ENCODE measurements around the gene CDH18.

Gene CDH18

DNA sequence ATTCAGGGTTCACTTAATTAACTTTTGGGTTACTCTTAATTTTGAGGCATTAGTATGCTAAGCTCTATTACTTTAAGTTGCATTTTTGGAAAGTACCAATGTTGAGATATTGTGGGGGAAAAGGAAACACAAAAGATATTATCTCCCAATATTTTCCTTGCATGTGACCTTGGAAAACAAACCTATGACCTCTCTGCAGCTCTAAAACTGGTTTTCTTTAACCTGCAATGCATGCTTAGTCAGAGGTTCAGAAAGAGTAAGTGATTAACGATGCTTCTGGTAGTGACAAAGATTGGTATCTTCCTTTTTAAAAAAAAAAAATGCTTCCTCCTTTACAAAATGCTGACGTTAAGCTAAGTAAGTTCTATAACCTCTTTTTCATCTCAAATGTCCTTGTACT lies 44.9 kb upstream of the CDH18 start:
- no peaks in the 10 kb centered on the region for H3K9me2 ChIP-seq (replicated peaks; ENCODE audit: low read depth, low read length)
- H3K9me3 ChIP-seq (ENCODE audit: insufficient read depth, low read depth, low read length): no peaks in the 10 kb centered on the region
- H3F3A ChIP-seq (ENCODE audit: low read depth): no peaks in the 10 kb centered on the region
- TF ChIP-seq CTCF (conservative IDR thresholded peaks at IDR 0.05; ENCODE audit: low read length): no peak
- no peak for TF ChIP-seq EZH2phosphoT487 (IDR thresholded peaks at IDR 0.05; ENCODE audit: borderline replicate concordance)
- H3K4me3 ChIP-seq (ENCODE audit: low read length, poor library complexity, severe bottlenecking): no peak overlapping the region
- H2AFZ ChIP-seq (ENCODE audit: low read length): no peak overlapping the region
- H3K9ac ChIP-seq (ENCODE audit: low read depth, low read length, poor library complexity, severe bottlenecking): no peak overlapping the region
- H3K79me2 ChIP-seq (ENCODE audit: insufficient read depth, low read length): no peaks in the 10 kb centered on the region
- no peaks in the 10 kb centered on the region for H3K27me3 ChIP-seq (ENCODE audit: insufficient read depth, low read length, poor library complexity, severe bottlenecking)
- no peaks in the 10 kb centered on the region for H3K4me1 ChIP-seq (ENCODE audit: insufficient read depth, low read length, poor library complexity, severe bottlenecking)
- no peaks in the 10 kb centered on the region for H4K20me1 ChIP-seq (ENCODE audit: insufficient read depth, low read length, poor library complexity, severe bottlenecking)
- H3K4me2 ChIP-seq (ENCODE audit: low read depth, low read length, poor library complexity, severe bottlenecking): no peak overlapping the region
- no peaks in the 10 kb centered on the region for H3K36me3 ChIP-seq (ENCODE audit: insufficient read depth, low read length)

DNA sequence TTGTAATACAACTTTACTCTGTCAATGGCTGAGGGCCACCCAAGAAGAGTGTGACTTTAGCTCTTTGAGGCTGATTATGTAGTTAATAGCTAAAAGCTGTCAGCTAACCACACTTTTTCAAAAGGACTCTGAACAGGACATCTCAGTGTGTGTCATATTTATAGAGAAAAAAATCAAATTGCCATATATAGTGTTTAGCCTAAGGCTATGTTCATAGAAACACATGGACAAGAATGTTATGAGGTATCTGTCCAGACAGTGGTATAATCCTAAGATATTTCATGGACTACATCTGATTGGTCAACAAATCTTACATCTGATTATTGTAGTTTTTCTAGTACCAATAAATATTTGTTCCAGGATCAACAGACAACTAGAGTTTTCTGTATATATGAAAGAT lies 42.1 kb upstream of the CDH18 start:
- Histone ChIP-seq H3K79me2 (ENCODE audit: insufficient read depth, low read length) (no peaks in the 10 kb centered on the region), H3K4me1 (ENCODE audit: insufficient read depth, low read length, poor library complexity, severe bottlenecking) (no peaks in the 10 kb centered on the region), H3K9me2 (replicated peaks; ENCODE audit: low read depth, low read length) (no peaks in the 10 kb centered on the region), H3K4me2 (ENCODE audit: low read depth, low read length, poor library complexity, severe bottlenecking) (no peak overlapping the region), H3K4me3 (ENCODE audit: low read length, poor library complexity, severe bottlenecking) (no peak overlapping the region), H3K36me3 (ENCODE audit: insufficient read depth, low read length) (no peaks in the 10 kb centered on the region), H3F3A (ENCODE audit: low read depth) (no peaks in the 10 kb centered on the region), H3K9me3 (ENCODE audit: insufficient read depth, low read depth, low read length) (no peaks in the 10 kb centered on the region), H3K9ac (ENCODE audit: low read depth, low read length, poor library complexity, severe bottlenecking) (no peak overlapping the region), H3K27me3 (ENCODE audit: insufficient read depth, low read length, poor library complexity, severe bottlenecking) (no peaks in the 10 kb centered on the region), H2AFZ (ENCODE audit: low read length) (no peak overlapping the region), H4K20me1 (ENCODE audit: insufficient read depth, low read length, poor library complexity, severe bottlenecking) (no peaks in the 10 kb centered on the region)
- no peak for TF ChIP-seq EZH2phosphoT487 (IDR thresholded peaks at IDR 0.05; ENCODE audit: borderline replicate concordance)
- no peak for TF ChIP-seq CTCF (conservative IDR thresholded peaks at IDR 0.05; ENCODE audit: low read length)

DNA sequence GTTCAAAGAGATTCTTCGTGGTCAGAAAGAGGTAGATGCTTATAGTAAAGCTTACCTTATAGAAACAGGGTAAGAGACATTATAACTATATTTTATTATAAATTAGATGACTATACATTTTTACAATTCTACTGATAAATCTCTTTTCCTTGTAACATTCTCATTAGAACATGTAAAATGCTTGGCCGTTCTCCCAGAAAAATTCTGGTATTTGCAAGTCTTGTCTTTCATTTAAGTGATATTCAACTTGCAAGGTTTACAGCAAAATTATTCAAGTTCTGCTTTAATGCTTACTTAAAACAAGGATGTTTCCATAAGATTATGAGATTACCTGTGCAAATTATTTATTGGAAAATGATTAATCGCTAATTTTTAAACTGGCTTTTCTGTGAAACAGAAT lies 41.3 kb upstream of the CDH18 start:
- Histone ChIP-seq H3F3A (ENCODE audit: low read depth) (no peaks in the 10 kb centered on the region), H4K20me1 (ENCODE audit: insufficient read depth, low read length, poor library complexity, severe bottlenecking) (no peaks in the 10 kb centered on the region), H3K4me2 (ENCODE audit: low read depth, low read length, poor library complexity, severe bottlenecking) (no peak overlapping the region), H3K9ac (ENCODE audit: low read depth, low read length, poor library complexity, severe bottlenecking) (no peak overlapping the region), H2AFZ (ENCODE audit: low read length) (no peak overlapping the region), H3K4me1 (ENCODE audit: insufficient read depth, low read length, poor library complexity, severe bottlenecking) (no peaks in the 10 kb centered on the region), H3K9me2 (replicated peaks; ENCODE audit: low read depth, low read length) (no peaks in the 10 kb centered on the region), H3K36me3 (ENCODE audit: insufficient read depth, low read length) (no peaks in the 10 kb centered on the region), H3K79me2 (ENCODE audit: insufficient read depth, low read length) (no peaks in the 10 kb centered on the region), H3K27me3 (ENCODE audit: insufficient read depth, low read length, poor library complexity, severe bottlenecking) (no peaks in the 10 kb centered on the region), H3K9me3 (ENCODE audit: insufficient read depth, low read depth, low read length) (no peaks in the 10 kb centered on the region), H3K4me3 (ENCODE audit: low read length, poor library complexity, severe bottlenecking) (no peak overlapping the region)
- TF ChIP-seq CTCF (conservative IDR thresholded peaks at IDR 0.05; ENCODE audit: low read length) (no peak), EZH2phosphoT487 (IDR thresholded peaks at IDR 0.05; ENCODE audit: borderline replicate concordance) (no peak)
